Gastrocnemius medialis (tissue), 4 donors: ENCODE data around the gene IL26. TPM values are rescaled to one million over a fixed set of nuclear protein-coding genes. Genes with fewer than 3 reads are reported as not detected.
A peak's percentile ranks its signal among the peaks of the same experiment; 100 is the strongest.
"Not testable (repeated sequence)": the region's sequence is repeated elsewhere in the genome, so short reads cannot be mapped to it uniquely, and the experiment has no call there.

Experiments
- ATAC-seq, 2 donors: fragments of 150-250 bp; one replicate each; pipeline ENCODE4 v1.9.1; 2016
- DNase-seq, 2 donors: peaks; one replicate each; pipeline ENCODE4 v3.0.0-alpha.2; 2019
- H3K27ac ChIP-seq, 4 donors: fragments of 200-600 bp; sonication (generic); 1 replicate in 1 of 4; 2 replicates in 3 of 4; pipeline ENCODE4 v1.5.1; 2016 to 2018; ENCODE audit warnings: mild to moderate bottlenecking in 2 of 4, moderate library complexity in 1 of 4
- H3K27me3 ChIP-seq, 3 donors: fragments of 200-600 bp; sonication (generic) in 2 of 3; 1 replicate in 1 of 3; 2 replicates in 2 of 3; pipeline versions ENCODE4 v1.5.1 to v1.6.0; 2016 to 2019; ENCODE audit warnings: mild to moderate bottlenecking in 1 of 3, moderate library complexity in 1 of 3
- H3K36me3 ChIP-seq, 2 donors: fragments of 200-600 bp; sonication (generic) in 1 of 2; one replicate each; pipeline ENCODE4 v1.5.1; 2017 to 2018
- H3K4me1 ChIP-seq, 2 donors: fragments of 200-600 bp; sonication (generic) in 1 of 2; one replicate each; pipeline ENCODE4 v1.5.1; 2016 to 2017; ENCODE audit warnings: mild to moderate bottlenecking in 2 of 2
- H3K4me3 ChIP-seq, 4 donors: fragments of 200-600 bp; sonication (generic) in 3 of 4; 1 replicate in 1 of 4; 2 replicates in 3 of 4; pipeline ENCODE4 v1.5.1; 2016 to 2019; ENCODE audit warnings: mild to moderate bottlenecking in 2 of 4
- H3K9me3 ChIP-seq, 3 donors: fragments of 200-600 bp; sonication (generic) in 2 of 3; 1 replicate in 1 of 3; 2 replicates in 2 of 3; pipeline ENCODE4 v1.5.1; 2016 to 2019
- POLR2A ChIP-seq, 2 donors: fragments of 450-650 bp; IDR thresholded peaks; one replicate each; pipeline ENCODE4 v1.6.1; 2017; ENCODE audit warnings: antibody characterized with exemption in 2 of 2, mild to moderate bottlenecking in 2 of 2, moderate library complexity in 2 of 2
- in situ Hi-C, 4 donors: fragments of 200-750 bp; cut with MboI; loops; one replicate each; pipeline versions ENCODE4 v1.15.0 to v1.8.0; 2017; ENCODE audit warnings: low sequenced_read_pairs in 4 of 4
- intact Hi-C: fragments of 100-400 bp; cut with DNase I; formaldehyde crosslinking; loops from one replicate; pipeline ENCODE4 v1.15.1; 2023; ENCODE audit warnings: low total_unique reads
- total RNA-seq, 4 donors: library from RNA; depleted of rRNA; stranded (reverse); fragments of >200 nt; gene quantifications; one replicate each; pipeline versions ENCODE4 v1.1.0 to v1.2.3, GENCODE V29; 2016
- TF ChIP-seq, protein P1 (sequence below), 5 experiments: fragments of 450-650 bp in 3 of 5; fragments of 200-600 bp in 2 of 5; sonication (generic) in 2 of 5; IDR thresholded peaks in 4 of 5; conservative IDR thresholded peaks in 1 of 5; 1 replicate in 4 of 5; 2 replicates in 1 of 5; pipeline ENCODE4 v1.5.1; 2016 to 2019; ENCODE audit warnings: antibody characterized with exemption in 5 of 5, mild to moderate bottlenecking in 3 of 5, moderate library complexity in 3 of 5

The IL26 gene
- total RNA-seq, 4 donors from 2014 or later, result not detected

DNA sequence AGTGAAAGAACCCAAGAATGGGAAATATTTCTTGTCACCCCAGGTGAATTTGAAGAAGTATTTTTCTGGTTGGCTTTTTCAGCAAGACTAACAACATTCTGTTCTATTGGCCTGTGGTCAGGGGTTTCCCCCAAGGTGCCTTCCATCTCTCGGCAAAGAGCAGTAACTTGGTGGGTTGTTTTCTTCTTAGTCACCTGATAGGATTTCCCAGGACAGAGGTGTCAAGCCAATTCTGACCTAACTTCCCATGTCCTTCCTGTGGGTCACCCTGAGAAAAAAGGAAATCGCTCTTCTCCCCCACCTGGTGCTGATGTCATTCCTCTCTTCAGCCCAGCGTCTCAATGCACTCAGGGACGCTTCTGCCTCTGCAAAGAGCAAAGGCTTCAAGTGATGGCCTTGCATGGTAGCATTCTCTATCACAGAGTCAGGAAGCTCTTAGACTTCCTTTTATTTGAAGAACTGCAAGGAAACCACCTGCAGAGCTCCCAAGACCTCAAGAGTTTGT lies 50.0 kb downstream of the IL26 start:
- Histone ChIP-seq H3K4me1 (no peaks in the 10 kb centered on the region), H3K36me3 (no peaks in the 10 kb centered on the region), H3K27ac (no peak overlapping the region), H3K9me3 (no peaks in the 10 kb centered on the region), H3K4me3 (no peak overlapping the region), H3K27me3 (no peaks in the 10 kb centered on the region)
- intact Hi-C loops, result no loop called here
- in situ Hi-C loops, result no loop called here
- ATAC-seq, result no peak
- DNase-seq, result no peak
- TF ChIP-seq, protein P1, sequence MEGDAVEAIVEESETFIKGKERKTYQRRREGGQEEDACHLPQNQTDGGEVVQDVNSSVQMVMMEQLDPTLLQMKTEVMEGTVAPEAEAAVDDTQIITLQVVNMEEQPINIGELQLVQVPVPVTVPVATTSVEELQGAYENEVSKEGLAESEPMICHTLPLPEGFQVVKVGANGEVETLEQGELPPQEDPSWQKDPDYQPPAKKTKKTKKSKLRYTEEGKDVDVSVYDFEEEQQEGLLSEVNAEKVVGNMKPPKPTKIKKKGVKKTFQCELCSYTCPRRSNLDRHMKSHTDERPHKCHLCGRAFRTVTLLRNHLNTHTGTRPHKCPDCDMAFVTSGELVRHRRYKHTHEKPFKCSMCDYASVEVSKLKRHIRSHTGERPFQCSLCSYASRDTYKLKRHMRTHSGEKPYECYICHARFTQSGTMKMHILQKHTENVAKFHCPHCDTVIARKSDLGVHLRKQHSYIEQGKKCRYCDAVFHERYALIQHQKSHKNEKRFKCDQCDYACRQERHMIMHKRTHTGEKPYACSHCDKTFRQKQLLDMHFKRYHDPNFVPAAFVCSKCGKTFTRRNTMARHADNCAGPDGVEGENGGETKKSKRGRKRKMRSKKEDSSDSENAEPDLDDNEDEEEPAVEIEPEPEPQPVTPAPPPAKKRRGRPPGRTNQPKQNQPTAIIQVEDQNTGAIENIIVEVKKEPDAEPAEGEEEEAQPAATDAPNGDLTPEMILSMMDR (IDR thresholded peaks at IDR 0.05 in 4 of 5, conservative IDR thresholded peaks at IDR 0.05 in 1 of 5), result no peak
- no peak for TF ChIP-seq POLR2A (IDR thresholded peaks at IDR 0.05)

- H3K36me3 ChIP-seq, H3K4me3 ChIP-seq, ATAC-seq, H3K27ac ChIP-seq, H3K27me3 ChIP-seq, intact Hi-C loops, H3K9me3 ChIP-seq, DNase-seq, H3K4me1 ChIP-seq: not testable (repeated sequence)
- in situ Hi-C loops, result loop anchor here in 1 of 4 donors (25.0 kb wide), 1 partner anchor 112 kb away; no protein-coding TSS in a partner anchor
Measured at GRCh38 chr12:68174761-68175160, 50.8 kb downstream of the IL26 start.

DNA sequence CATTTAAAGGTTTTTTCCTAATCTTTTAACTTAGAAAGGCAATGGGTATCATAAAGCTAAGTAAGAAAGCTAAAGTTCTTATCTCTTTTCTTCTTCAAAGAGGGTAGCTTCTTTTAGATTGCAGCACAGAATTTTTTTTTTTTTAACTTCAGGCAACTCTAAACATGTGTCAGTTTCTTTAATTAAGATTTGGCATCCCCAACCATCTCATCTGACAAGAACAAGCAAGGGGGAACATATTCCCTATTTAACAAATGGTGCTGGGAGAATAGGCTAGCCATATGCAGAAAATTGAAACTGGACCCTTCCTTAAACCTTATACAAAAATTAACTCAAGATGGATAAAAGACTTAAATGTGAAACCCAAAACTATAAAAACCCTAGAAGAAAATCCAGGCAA lies 51.8 kb downstream of the IL26 start:
- Histone ChIP-seq H3K36me3 (no peaks in the 10 kb centered on the region), H3K4me3 (no peak overlapping the region), H3K4me1 (no peaks in the 10 kb centered on the region), H3K27me3 (no peaks in the 10 kb centered on the region), H3K9me3 (no peaks in the 10 kb centered on the region), H3K27ac (no peak overlapping the region)
- intact Hi-C loops, result no loop called here
- DNase-seq (no peak), ATAC-seq (peak in 1 of 2 donors; percentile 46)
- in situ Hi-C loops, result loop anchor here in 1 of 4 donors (25.0 kb wide), 1 partner anchor 111 kb away; no protein-coding TSS in a partner anchor
- no peak for TF ChIP-seq POLR2A (IDR thresholded peaks at IDR 0.05)
- TF ChIP-seq, protein P1 (IDR thresholded peaks at IDR 0.05 in 4 of 5, conservative IDR thresholded peaks at IDR 0.05 in 1 of 5), result no peak

GRCh38 chr12:68170726-68171125 lies 54.9 kb downstream of the IL26 start:
- in situ Hi-C loops (loop anchor here in 1 of 4 donors (25.0 kb wide), 1 partner anchor 108 kb away; no protein-coding TSS in a partner anchor), intact Hi-C loops (no loop called here)
- H3K4me3 ChIP-seq, result no peak overlapping the region
- H3K9me3 ChIP-seq, result no peaks in the 10 kb centered on the region
- H3K27ac ChIP-seq, result no peak overlapping the region
- DNase-seq, result no peak
- no peaks in the 10 kb centered on the region for H3K27me3 ChIP-seq
- H3K4me1 ChIP-seq, result peaks cover 0 to 7% of the 10 kb centered on the region in 2 donors
- no peak for TF ChIP-seq POLR2A (IDR thresholded peaks at IDR 0.05)
- TF ChIP-seq, protein P1 (IDR thresholded peaks at IDR 0.05 in 4 of 5, conservative IDR thresholded peaks at IDR 0.05 in 1 of 5), result no peak
- no peak for ATAC-seq
- no peaks in the 10 kb centered on the region for H3K36me3 ChIP-seq

DNA sequence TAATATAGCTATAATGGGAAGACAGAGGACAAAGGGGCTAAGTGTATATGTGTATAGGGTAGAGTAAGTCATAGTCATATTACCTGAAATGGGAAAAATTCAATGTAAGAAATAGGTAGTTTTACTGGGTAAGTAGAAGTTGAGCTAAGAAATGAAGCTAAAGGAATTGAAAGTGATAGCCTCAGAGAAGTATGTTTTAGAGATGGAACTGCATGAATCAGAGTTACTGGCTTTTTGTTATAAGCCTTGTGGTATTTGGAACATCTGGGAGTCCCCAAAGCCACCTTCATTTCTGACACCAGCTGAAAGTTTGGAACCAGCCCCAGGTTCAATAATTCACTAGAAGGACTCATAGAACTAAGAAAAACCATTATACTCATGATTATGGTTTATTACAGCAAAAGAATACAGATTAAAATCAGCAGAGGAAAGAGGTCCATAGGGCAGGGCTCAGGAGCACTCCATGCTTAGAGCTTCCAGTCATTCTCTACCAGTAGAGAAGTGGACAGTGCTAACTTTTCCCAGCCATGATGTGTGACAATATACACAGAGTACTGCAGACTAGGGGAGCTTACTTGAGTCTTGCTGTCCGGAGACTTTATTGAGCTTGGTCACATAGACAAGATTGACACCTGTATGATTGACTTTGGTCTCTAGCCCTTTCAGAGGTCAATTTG lies 56.3 kb downstream of the IL26 start:
- ATAC-seq (no peak), DNase-seq (no peak)
- H3K27ac ChIP-seq, result no peak overlapping the region
- TF ChIP-seq, protein P1 (IDR thresholded peaks at IDR 0.05 in 4 of 5, conservative IDR thresholded peaks at IDR 0.05 in 1 of 5), result no peak
- no peak for TF ChIP-seq POLR2A (IDR thresholded peaks at IDR 0.05)
- no peaks in the 10 kb centered on the region for H3K9me3 ChIP-seq
- in situ Hi-C loops (loop anchor here in 1 of 4 donors (25.0 kb wide), 1 partner anchor 107 kb away; no protein-coding TSS in a partner anchor), intact Hi-C loops (no loop called here)
- no peak overlapping the region for H3K4me3 ChIP-seq
- H3K27me3 ChIP-seq, result no peaks in the 10 kb centered on the region
- no peaks in the 10 kb centered on the region for H3K36me3 ChIP-seq
- peaks cover 0 to 8% of the 10 kb centered on the region in 2 donors for H3K4me1 ChIP-seq
